Tibial artery (tissue), 4 donors: ENCODE results near the gene KRT35.

Source experiments
- DNase-seq, 2 donors: peaks; one replicate each; pipeline ENCODE4 v3.0.0-alpha.2; 2019
- H3K27ac ChIP-seq, 2 donors: fragments of 200-600 bp; sonication (generic) in 1 of 2; 1 replicate in 1 of 2; 2 replicates in 1 of 2; pipeline ENCODE4 v1.5.1; 2018 to 2019; ENCODE audit warnings: mild to moderate bottlenecking in 1 of 2
- H3K27me3 ChIP-seq, 2 donors: fragments of 200-600 bp; sonication (generic) in 1 of 2; one replicate each; pipeline versions ENCODE4 v1.5.1 to v1.6.0; 2016 to 2019
- H3K36me3 ChIP-seq, 3 donors: fragments of 200-600 bp; sonication (generic) in 2 of 3; one replicate each; pipeline ENCODE4 v1.5.1; 2016 to 2019; ENCODE audit warnings: mild to moderate bottlenecking in 2 of 3
- H3K4me1 ChIP-seq, 4 donors: fragments of 200-600 bp; sonication (generic) in 2 of 4; 1 replicate in 3 of 4; 2 replicates in 1 of 4; pipeline ENCODE4 v1.5.1; 2016 to 2019
- H3K4me3 ChIP-seq, 2 donors: fragments of 200-600 bp; sonication (generic) in 1 of 2; 1 replicate in 1 of 2; 2 replicates in 1 of 2; pipeline ENCODE4 v1.5.1; 2018 to 2019; ENCODE audit warnings: mild to moderate bottlenecking in 2 of 2
- H3K9me3 ChIP-seq, 3 donors: fragments of 200-600 bp; sonication (generic) in 1 of 3; one replicate each; pipeline ENCODE4 v1.5.1; 2016 to 2019
- CTCF ChIP-seq, 2 experiments: fragments of 200-600 bp in 1 of 2; fragments of 450-650 bp in 1 of 2; IDR thresholded peaks; one replicate each; pipeline ENCODE4 v1.5.1; 2017 to 2019; ENCODE audit warnings: antibody characterized with exemption in 2 of 2, mild to moderate bottlenecking in 1 of 2, moderate library complexity in 1 of 2
- intact Hi-C: fragments of 100-400 bp; cut with DNase I; formaldehyde crosslinking; loops from one replicate; pipeline ENCODE4 v1.15.0; 2023; ENCODE audit warnings: low total_unique reads

KRT35 gene

GRCh38 chr17:41483991-41484826 is 3.3 kb upstream of the KRT35 start:
- Histone ChIP-seq H3K27ac (no peak overlapping the region), H3K9me3 (no peaks in the 10 kb centered on the region), H3K36me3 (no peaks in the 10 kb centered on the region), H3K27me3 (peaks cover 0 to 23% of the 10 kb centered on the region in 2 donors), H3K4me3 (no peak overlapping the region), H3K4me1 (no peaks in the 10 kb centered on the region)
- DNase-seq: no peak
- TF ChIP-seq CTCF (IDR thresholded peaks at IDR 0.05): no peak
- intact Hi-C loops: no loop called here

GRCh38 chr17:41483531-41483930 is 2.6 kb upstream of the KRT35 start:
- no peak for DNase-seq

GRCh38 chr17:41480581-41480980 is 370 bp downstream of the KRT35 start:
- no peak for TF ChIP-seq CTCF (IDR thresholded peaks at IDR 0.05)
- no peak for DNase-seq
- H3K27ac ChIP-seq: no peak overlapping the region
- H3K27me3 ChIP-seq: peaks cover 0 to 3% of the 10 kb centered on the region in 2 donors
- H3K4me3 ChIP-seq: no peak overlapping the region
- no peaks in the 10 kb centered on the region for H3K36me3 ChIP-seq
- no peaks in the 10 kb centered on the region for H3K4me1 ChIP-seq
- no peaks in the 10 kb centered on the region for H3K9me3 ChIP-seq
- intact Hi-C loops: no loop called here

More at GRCh38 chr17:41483531-41483930, 2.6 kb upstream of the KRT35 start:
- H3K36me3 ChIP-seq: no peaks in the 10 kb centered on the region
- H3K4me3 ChIP-seq: no peak overlapping the region
- H3K4me1 ChIP-seq: no peaks in the 10 kb centered on the region
- peaks cover 0 to 22% of the 10 kb centered on the region in 2 donors for H3K27me3 ChIP-seq
- no peak overlapping the region for H3K27ac ChIP-seq
- no peak for TF ChIP-seq CTCF (IDR thresholded peaks at IDR 0.05)
- no peaks in the 10 kb centered on the region for H3K9me3 ChIP-seq
- intact Hi-C loops: no loop called here

GRCh38 chr17:41480136-41480535 is 815 bp downstream of the KRT35 start:
- intact Hi-C loops: no loop called here
- H3K27me3 ChIP-seq: peaks cover 0 to 3% of the 10 kb centered on the region in 2 donors
- TF ChIP-seq CTCF (IDR thresholded peaks at IDR 0.05): no peak

GRCh38 chr17:41478237-41478636 is 2.7 kb downstream of the KRT35 start:
- TF ChIP-seq CTCF (IDR thresholded peaks at IDR 0.05): no peak
- intact Hi-C loops: no loop called here

More at GRCh38 chr17:41480136-41480535, 815 bp downstream of the KRT35 start:
- no peaks in the 10 kb centered on the region for H3K36me3 ChIP-seq
- H3K4me1 ChIP-seq: no peaks in the 10 kb centered on the region
- H3K9me3 ChIP-seq: no peaks in the 10 kb centered on the region
- no peak overlapping the region for H3K27ac ChIP-seq
- no peak overlapping the region for H3K4me3 ChIP-seq
- DNase-seq: no peak

More at GRCh38 chr17:41478237-41478636, 2.7 kb downstream of the KRT35 start:
- Histone ChIP-seq H3K4me3 (no peak overlapping the region), H3K27ac (no peak overlapping the region), H3K4me1 (no peaks in the 10 kb centered on the region), H3K9me3 (no peaks in the 10 kb centered on the region), H3K36me3 (no peaks in the 10 kb centered on the region), H3K27me3 (no peaks in the 10 kb centered on the region)
- DNase-seq: no peak
